Germinal center (tissue), 1 donor: ENCODE data around the gene FAM200B.

Experiments
- DNase-seq: peaks from one replicate; pipeline ENCODE4 v3.0.0; 2012; ENCODE audit warnings: mixed read lengths, low spot score

The FAM200B gene

GRCh38 chr4:15736514-15737050, 55.0 kb downstream of the FAM200B start:
- DNase-seq: no peak

- no peak for DNase-seq
These were observed 55.6 kb downstream of the FAM200B start for GRCh38 chr4:15737255-15737654.

GRCh38 chr4:15738877-15739276, 57.2 kb downstream of the FAM200B start:
- no peak for DNase-seq
